Endothelial cell of umbilical vein (primary cell): ENCODE measurements around the gene ANP32B. TPM values are rescaled to one million over a fixed set of nuclear protein-coding genes. Genes with fewer than 3 reads are reported as not detected.

ENCODE experiments used
- BruUV-seq: library from RNA; stranded (reverse); fragments of 400-500 nt; replicated peaks from 2 replicates; lab custom pipeline; 2021; lab: Mats Ljungman, UMichigan
- CTCF ChIA-PET: fragments of 300-600, 350-600 bp; sonication (Branson Sonifier 250); formaldehyde crosslinking; loops from one replicate; lab custom pipeline; 2021; ENCODE audit warnings: antibody characterized with exemption, inconsistent platforms; lab: Charles Lee
- POLR2A ChIA-PET: fragments of 300-600, 350-600 bp; sonication (Branson Sonifier 250); formaldehyde crosslinking; loops from one replicate; lab custom pipeline; 2021; ENCODE audit warnings: antibody characterized with exemption, inconsistent platforms; lab: Charles Lee
- DNase-seq: peaks from one replicate; pipeline ENCODE4 v3.0.0-alpha.2; 2011; ENCODE audit warnings: low read depth, low spot score
- FAIRE-seq: peaks from 2 replicates; lab custom pipeline; 2011; peaks lifted over from hg19 to GRCh38; lab: Jason Lieb, UNC
- H2AFZ ChIP-seq: 2 replicates; pipeline ENCODE4 v1.6.0; 2012; ENCODE audit warnings: low read depth, low read length, control low read depth, inconsistent platforms
- H3K27ac ChIP-seq: 2 replicates; pipeline ENCODE4 v1.5.1; 2011; ENCODE audit warnings: low read depth, mild to moderate bottlenecking, control low read depth, low read length, moderate library complexity; ENCODE audit not compliant: insufficient read depth
- H3K27me3 ChIP-seq, 2 experiments: 2 replicates each; pipeline versions ENCODE4 v1.6.0 to v1.6.1; 2011; ENCODE audit warnings: low read length in 2 of 2, mixed read lengths in 1 of 2; ENCODE audit not compliant: control insufficient read depth in 2 of 2, insufficient read depth in 2 of 2
- H3K36me3 ChIP-seq, 2 experiments: 2 replicates in 1 of 2; 3 replicates in 1 of 2; pipeline ENCODE4 v1.5.1; 2011; ENCODE audit warnings: low read length in 2 of 2, mild to moderate bottlenecking in 1 of 2, moderate library complexity in 1 of 2; ENCODE audit not compliant: control insufficient read depth in 2 of 2, insufficient read depth in 2 of 2; ENCODE audit errors: extremely low read depth in 1 of 2
- H3K4me1 ChIP-seq: 3 replicates; pipeline ENCODE4 v1.5.1; 2011; ENCODE audit warnings: mild to moderate bottlenecking, low read length; ENCODE audit not compliant: control insufficient read depth, insufficient read depth; ENCODE audit errors: extremely low read depth
- H3K4me2 ChIP-seq: 2 replicates; pipeline ENCODE4 v1.6.1; 2011; ENCODE audit warnings: low read length, control low read depth, mixed read lengths; ENCODE audit not compliant: insufficient read depth
- H3K4me3 ChIP-seq, 3 experiments: fragments of 200-600 bp in 1 of 3; sonication (generic), shearing (Covaris generic) in 1 of 3; replicated peaks in 1 of 3; 2 replicates each; pipeline ENCODE4 v1.5.1; 2011 to 2016; ENCODE audit warnings: control low read depth in 3 of 3, low read length in 3 of 3, mild to moderate bottlenecking in 2 of 3, inconsistent platforms in 1 of 3, low read depth in 1 of 3, moderate library complexity in 1 of 3; ENCODE audit not compliant: insufficient read depth in 1 of 3
- H3K79me2 ChIP-seq: 2 replicates; pipeline ENCODE4 v1.6.0; 2012; ENCODE audit warnings: low read length, inconsistent platforms; ENCODE audit not compliant: control insufficient read depth, insufficient read depth
- H3K9ac ChIP-seq: replicated peaks from 2 replicates; pipeline ENCODE3; 2011; ENCODE audit warnings: low read length, control low read depth; ENCODE audit not compliant: insufficient read depth; ENCODE audit errors: extremely low read depth
- H3K9me1 ChIP-seq: replicated peaks from 3 replicates; pipeline ENCODE4 v1.6.0; 2011; ENCODE audit warnings: mild to moderate bottlenecking, low read length; ENCODE audit not compliant: control insufficient read depth, insufficient read depth; ENCODE audit errors: extremely low read depth
- H3K9me3 ChIP-seq: replicated peaks from 2 replicates; pipeline ENCODE4 v1.5.1; 2012; ENCODE audit warnings: low read length, inconsistent platforms; ENCODE audit not compliant: control insufficient read depth, insufficient read depth
- H4K20me1 ChIP-seq: replicated peaks from 2 replicates; pipeline ENCODE3; 2011; ENCODE audit warnings: mild to moderate bottlenecking, low read length; ENCODE audit not compliant: control insufficient read depth, insufficient read depth; ENCODE audit errors: extremely low read depth
- GATA2 ChIP-seq: IDR thresholded peaks from 2 replicates; pipeline ENCODE4 v1.7.0; 2011; ENCODE audit warnings: low read depth, mild to moderate bottlenecking, moderate library complexity, mixed read lengths, low read length; ENCODE audit not compliant: insufficient read length, insufficient read depth
- JUN ChIP-seq: IDR thresholded peaks from 2 replicates; pipeline ENCODE4 v1.6.1; 2011; ENCODE audit warnings: borderline replicate concordance, low read depth; ENCODE audit not compliant: insufficient read length, insufficient read depth
- POLR2A ChIP-seq: IDR thresholded peaks from 2 replicates; pipeline ENCODE4 v1.6.1; 2012; ENCODE audit warnings: low read depth, mild to moderate bottlenecking, control low read depth, low read length
- dilution Hi-C: fragments of 300-500 bp; cut with MboI; formaldehyde crosslinking; loops from one replicate; pipeline ENCODE4 v1.15.0; 2019; ENCODE audit warnings: low sequenced_read_pairs; ENCODE audit not compliant: extremely low pct_ligation_motif_present
- intact Hi-C: fragments of 100-400 bp; cut with micrococcal nuclease; formaldehyde crosslinking; loops from one replicate; pipeline ENCODE4 v1.10.0; 2022
- polyA plus RNA-seq, 4 experiments: library from polyadenylated mRNA; depleted of rRNA in 3 of 4; stranded (reverse) in 3 of 4; unstranded in 1 of 4; fragments of >200 nt; gene quantifications; 2 replicates each; pipeline versions ENCODE4 v1.2.1 to v1.2.3, GENCODE V29; 2011 to 2012; ENCODE audit warnings: missing spikeins in 1 of 4
- total RNA-seq: library from RNA; stranded (reverse); gene quantifications from 2 replicates; pipeline ENCODE4 v1.2.3, GENCODE V29; 2021
- TF ChIP-seq, protein P1 (sequence below): IDR thresholded peaks from 2 replicates; pipeline ENCODE4 v1.6.1; 2011; ENCODE audit not compliant: insufficient read depth, insufficient read length

ANP32B gene
- total and polyA plus RNA-seq, 2 donors (not counting 3 experiments of a cell fraction or from before 2014, with no cell fraction given) = 13.9 to 173 TPM

DNA sequence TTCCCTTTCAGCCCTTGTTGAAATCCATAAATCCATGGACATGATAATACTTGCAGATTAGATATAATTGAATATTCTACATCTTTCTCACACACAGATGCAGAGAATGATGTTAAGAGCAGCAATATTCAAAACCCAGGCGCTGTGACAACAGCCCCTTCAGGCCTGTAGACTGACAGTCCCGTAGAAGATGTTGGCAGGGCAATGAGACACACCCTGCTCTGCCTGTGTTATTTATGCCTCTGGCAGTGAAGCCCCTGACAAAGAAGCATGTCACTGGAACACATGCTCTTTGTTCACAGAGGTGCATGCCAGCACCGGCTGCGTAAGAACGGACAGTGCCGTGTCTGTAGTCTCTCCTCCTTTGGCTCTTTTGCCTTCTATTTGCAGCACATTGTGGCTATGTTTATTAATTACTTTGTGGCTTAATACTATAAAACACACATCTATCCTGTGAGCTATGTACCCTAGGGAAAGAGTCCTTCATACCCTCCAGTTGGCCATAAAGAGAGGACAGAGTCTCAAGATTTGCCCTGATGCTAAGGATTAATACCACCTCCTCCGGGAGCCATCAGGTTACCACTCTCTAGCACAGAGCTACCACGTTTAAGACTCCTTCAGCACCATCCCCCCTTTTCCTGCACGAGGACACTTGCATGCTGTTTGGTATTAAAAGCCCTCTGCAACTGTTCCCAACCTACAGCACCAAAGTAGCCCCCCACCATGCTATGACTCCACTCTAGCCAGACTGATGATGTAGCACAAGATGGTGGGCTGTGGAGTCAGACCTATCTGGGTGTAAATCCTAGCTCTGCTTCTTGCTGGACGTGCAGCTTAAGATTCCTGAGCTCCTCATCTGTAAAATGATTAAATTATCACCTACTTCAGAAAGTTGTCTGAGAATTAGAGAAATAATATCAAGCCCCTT, 2.0 kb upstream of the ANP32B start:
- FAIRE-seq (no peak), DNase-seq (no peak)
- H3K4me3 ChIP-seq = no peak overlapping the region
- intact Hi-C loops (no loop called here), dilution Hi-C loops (no loop called here)
- no peaks in the 10 kb centered on the region for H3K9me1 ChIP-seq
- no peaks in the 10 kb centered on the region for H3K9me3 ChIP-seq
- H3K9ac ChIP-seq = no peak overlapping the region
- H2AFZ ChIP-seq = no peak overlapping the region
- ChIA-PET CTCF (interaction anchor here (0.6 to 4.1 kb wide), 3 partner anchors 10 to 58 kb away, joined by 3 to 37 read pairs (median 32); partner anchors contain the start of gene TRMO), POLR2A (no interaction called here)
- BruUV-seq = no TSS peak
- peaks cover 19% of the 10 kb centered on the region for H3K4me1 ChIP-seq
- H3K27me3 ChIP-seq = no peaks in the 10 kb centered on the region
- H3K36me3 ChIP-seq = no peaks in the 10 kb centered on the region
- H4K20me1 ChIP-seq = peaks cover under 1% of the 10 kb centered on the region
- H3K79me2 ChIP-seq = peaks cover 30% of the 10 kb centered on the region
- H3K4me2 ChIP-seq = no peak overlapping the region
- TF ChIP-seq, protein P1, sequence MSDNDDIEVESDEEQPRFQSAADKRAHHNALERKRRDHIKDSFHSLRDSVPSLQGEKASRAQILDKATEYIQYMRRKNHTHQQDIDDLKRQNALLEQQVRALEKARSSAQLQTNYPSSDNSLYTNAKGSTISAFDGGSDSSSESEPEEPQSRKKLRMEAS = no peak
- no peak for TF ChIP-seq GATA2
- TF ChIP-seq JUN = no peak
- no peak for TF ChIP-seq POLR2A
- no peak overlapping the region for H3K27ac ChIP-seq
